HepG2 (cell line): ENCODE data around the gene TYROBP. TPM values are rescaled to one million over a fixed set of nuclear protein-coding genes. Genes with fewer than 3 reads are reported as not detected.
A peak's percentile ranks its signal among the peaks of the same experiment; 100 is the strongest.

ENCODE experiments used
- ATAC-seq: fragments of 200-7000 bp; cut with Tn5 transposase; 3 replicates; pipeline ENCODE4 v1.9.1; 2020; ENCODE audit warnings: mild to moderate bottlenecking, moderate library complexity
- BruUV-seq: library from RNA; stranded (reverse); fragments of 400-500 nt; replicated peaks from 2 replicates; lab custom pipeline; 2021; lab: Mats Ljungman, UMichigan
- CTCF ChIA-PET: fragments of 300-600 bp; formaldehyde crosslinking; extraction: SDS; loops from one replicate; lab custom pipeline; 2021; ENCODE audit warnings: low total read pairs, inconsistent platforms, low intra/inter-chr PET ratio; lab: Yijun Ruan, JAX
- POLR2A ChIA-PET: fragments of 350-600 bp; sonication (Branson Sonifier 250); formaldehyde crosslinking; loops from one replicate; lab custom pipeline; 2020; ENCODE audit warnings: antibody characterized with exemption, inconsistent platforms; lab: Yijun Ruan, JAX
- DNase-seq: peaks from one replicate; pipeline ENCODE4 v3.0.0-alpha.2; 2015; ENCODE audit warnings: low spot score
- FAIRE-seq: peaks from 3 replicates; lab custom pipeline; 2011; peaks lifted over from hg19 to GRCh38; lab: Jason Lieb, UNC
- H2AFZ ChIP-seq: one replicate; pipeline ENCODE4 v1.6.1; 2011; ENCODE audit warnings: low read length, inconsistent platforms
- H3K27ac ChIP-seq: fragments of 300-600 bp; 3 replicates; pipeline ENCODE4 v1.8.0; 2011; ENCODE audit warnings: mixed run types, mild to moderate bottlenecking, mixed read lengths, low read length, inconsistent platforms; ENCODE audit not compliant: insufficient read depth; ENCODE audit errors: extremely low read length
- H3K27me3 ChIP-seq, 2 experiments: fragments of 200-600 bp in 1 of 2; 2 replicates in 1 of 2; 3 replicates in 1 of 2; pipeline versions ENCODE4 v1.6.0 to v1.8.0; 2011; ENCODE audit warnings: low read length in 2 of 2, mild to moderate bottlenecking in 2 of 2, moderate library complexity in 2 of 2, inconsistent platforms in 1 of 2; ENCODE audit not compliant: insufficient read depth in 2 of 2, control insufficient read depth in 1 of 2
- H3K36me3 ChIP-seq, 2 experiments: fragments of 200-600 bp in 1 of 2; replicated peaks in 1 of 2; 2 replicates in 1 of 2; 3 replicates in 1 of 2; pipeline versions ENCODE4 v1.5.1 to v1.8.0; 2011; ENCODE audit warnings: low read length in 2 of 2, inconsistent platforms in 1 of 2; ENCODE audit not compliant: insufficient read depth in 2 of 2, control insufficient read depth in 1 of 2
- H3K4me1 ChIP-seq: 2 replicates; pipeline ENCODE4 v1.5.1; 2012; ENCODE audit warnings: low read length, inconsistent platforms; ENCODE audit not compliant: insufficient read depth
- H3K4me2 ChIP-seq: 2 replicates; pipeline ENCODE4 v1.6.0; 2011; ENCODE audit warnings: low read depth, low read length, inconsistent platforms
- H3K4me3 ChIP-seq, 3 experiments: fragments of 200-600 bp in 1 of 3; sonication (generic), shearing (Covaris generic) in 1 of 3; replicated peaks in 1 of 3; 2 replicates each; pipeline ENCODE4 v1.5.1; 2011 to 2016; ENCODE audit warnings: low read length in 3 of 3, inconsistent platforms in 2 of 3, low read depth in 2 of 3, mild to moderate bottlenecking in 2 of 3, control low read depth in 1 of 3, mixed read lengths in 1 of 3; ENCODE audit not compliant: insufficient read depth in 1 of 3
- H3K79me2 ChIP-seq: one replicate; pipeline ENCODE4 v1.6.1; 2011; ENCODE audit warnings: low read length, inconsistent platforms; ENCODE audit not compliant: insufficient read depth
- H3K9ac ChIP-seq: 2 replicates; pipeline ENCODE4 v1.6.0; 2011; ENCODE audit warnings: mild to moderate bottlenecking, low read depth, low read length, inconsistent platforms; ENCODE audit not compliant: insufficient read depth
- H3K9me3 ChIP-seq: 2 replicates; pipeline ENCODE4 v1.5.1; 2012; ENCODE audit warnings: mild to moderate bottlenecking, low read length
- H4K20me1 ChIP-seq: 2 replicates; pipeline ENCODE4 v1.6.0; 2011; ENCODE audit warnings: inconsistent platforms, mild to moderate bottlenecking, low read length, moderate library complexity; ENCODE audit not compliant: insufficient read depth
- ATAD3A ChIP-seq: sonication (generic); formaldehyde crosslinking; IDR thresholded peaks from 2 replicates; pipeline ENCODE4 v1.4.0; 2020; ENCODE audit warnings: missing genetic modification reagents
- DNMT1 ChIP-seq: sonication (generic); formaldehyde crosslinking; IDR thresholded peaks from 2 replicates; pipeline ENCODE4 v1.5.1; 2020; ENCODE audit warnings: mild to moderate bottlenecking, missing genetic modification reagents
- DRAP1 ChIP-seq: IDR thresholded peaks from 2 replicates; pipeline ENCODE4 v1.6.1; 2016; ENCODE audit warnings: missing genetic modification reagents, missing compliant biosample characterization
- GATA4 ChIP-seq: sonication (generic); IDR thresholded peaks from 2 replicates; pipeline ENCODE4 v1.6.1; 2016; ENCODE audit warnings: antibody characterized with exemption, low read depth, borderline replicate concordance
- KAT2B ChIP-seq: fragments of 150-350 bp; IDR thresholded peaks from 2 replicates; pipeline ENCODE4 v1.6.1; 2014; ENCODE audit warnings: low read depth, low read length, borderline replicate concordance
- KLF12 ChIP-seq: sonication (generic); formaldehyde crosslinking; IDR thresholded peaks from 2 replicates; pipeline ENCODE4 v1.4.0; 2020; ENCODE audit warnings: missing genetic modification reagents, borderline replicate concordance
- THAP11 ChIP-seq: IDR thresholded peaks from 2 replicates; pipeline ENCODE4 v1.6.1; 2016; ENCODE audit warnings: missing biosample characterization, missing genetic modification reagents
- ZBTB8A ChIP-seq: sonication (generic); formaldehyde crosslinking; IDR thresholded peaks from 2 replicates; pipeline ENCODE4 v1.4.0; 2020; ENCODE audit warnings: mild to moderate bottlenecking, low read depth, missing genetic modification reagents, borderline replicate concordance
- ZNF704 ChIP-seq: sonication (generic); formaldehyde crosslinking; IDR thresholded peaks from 2 replicates; pipeline ENCODE4 v1.8.1; 2023; ENCODE audit warnings: mild to moderate bottlenecking, inconsistent platforms, moderate library complexity, missing genetic modification reagents, borderline replicate concordance
- WGBS: methylation state at CpG from one replicate; pipeline ENCODE4 v1.1.6; 2017; ENCODE audit warnings: low lambda C conversion rate; 5-methylcytosine and 5-hydroxymethylcytosine counted together
- in situ Hi-C: cut with HindIII; loops from 2 replicates; pipeline ENCODE4 v1.10.0; 2017; ENCODE audit warnings: low pct_unique_long_range_greater_than_20kb; ENCODE audit not compliant: extremely low pct_ligation_motif_present
- intact Hi-C: fragments of 100-400 bp; cut with micrococcal nuclease; formaldehyde crosslinking; loops from one replicate; pipeline ENCODE4 v1.10.0; 2022; ENCODE audit not compliant: unreplicated experiment
- polyA plus RNA-seq, 8 experiments: library from polyadenylated mRNA; depleted of rRNA in 3 of 8; stranded (reverse) in 7 of 8; unstranded in 1 of 8; fragments of >200 nt; fragmentation: Illumina TruSeq in 4 of 8; extraction: Trizol in 4 of 8; gene quantifications; 2 replicates each; pipeline versions ENCODE4 v1.2.1 to v1.2.3, GENCODE V29; 2011 to 2016; ENCODE audit warnings: low read depth in 4 of 8, missing spikeins in 1 of 8, mixed read lengths in 1 of 8; ENCODE audit not compliant: insufficient read depth in 1 of 8
- total RNA-seq, 5 experiments: library from RNA; depleted of rRNA; stranded (reverse); fragments of >200 nt; fragmentation: Illumina TruSeq; extraction: Trizol; gene quantifications; 2 replicates each; pipeline ENCODE4 v1.2.3, GENCODE V29; 2016; ENCODE audit warnings: low read depth in 1 of 5
- TF ChIP-seq, protein P1 (sequence below): sonication (generic); formaldehyde crosslinking; IDR thresholded peaks from 2 replicates; pipeline ENCODE4 v1.4.0; 2020; ENCODE audit warnings: missing genetic modification reagents, mild to moderate bottlenecking, borderline replicate concordance
- TF ChIP-seq, protein P2 (sequence below): IDR thresholded peaks from 2 replicates; pipeline ENCODE4 v1.6.1; 2016
- TF ChIP-seq, protein P3 (sequence below): sonication (generic); formaldehyde crosslinking; conservative IDR thresholded peaks from 2 replicates; pipeline ENCODE4 v1.4.0; 2020; ENCODE audit warnings: mild to moderate bottlenecking, missing genetic modification reagents, moderate library complexity

The TYROBP gene
- total and polyA plus RNA-seq, 2 of the 13 experiments (the other 11 are each of a cell fraction or from before 2014, with no cell fraction given) = not detected

DNA sequence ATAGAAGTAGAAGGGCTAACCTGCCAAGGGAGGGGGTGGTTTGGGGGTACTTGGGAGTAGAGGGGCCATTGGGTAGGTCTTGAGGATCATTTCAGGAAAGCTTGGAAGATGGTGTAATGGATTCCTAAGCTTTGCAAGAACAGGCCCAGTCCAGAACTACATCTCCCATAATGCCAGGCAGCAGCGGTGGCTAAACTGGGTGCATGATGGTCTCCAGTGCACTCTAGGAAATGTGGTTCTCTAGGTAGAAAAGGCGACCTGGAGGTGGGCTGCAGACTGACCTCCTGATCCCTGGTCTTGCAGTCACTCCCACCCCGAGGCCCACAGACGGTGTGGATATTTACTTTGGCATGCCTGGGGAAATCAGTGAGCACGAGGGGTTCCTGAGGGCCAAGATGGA is 35.9 kb downstream of the TYROBP start (continued):
- TF ChIP-seq, protein P1, sequence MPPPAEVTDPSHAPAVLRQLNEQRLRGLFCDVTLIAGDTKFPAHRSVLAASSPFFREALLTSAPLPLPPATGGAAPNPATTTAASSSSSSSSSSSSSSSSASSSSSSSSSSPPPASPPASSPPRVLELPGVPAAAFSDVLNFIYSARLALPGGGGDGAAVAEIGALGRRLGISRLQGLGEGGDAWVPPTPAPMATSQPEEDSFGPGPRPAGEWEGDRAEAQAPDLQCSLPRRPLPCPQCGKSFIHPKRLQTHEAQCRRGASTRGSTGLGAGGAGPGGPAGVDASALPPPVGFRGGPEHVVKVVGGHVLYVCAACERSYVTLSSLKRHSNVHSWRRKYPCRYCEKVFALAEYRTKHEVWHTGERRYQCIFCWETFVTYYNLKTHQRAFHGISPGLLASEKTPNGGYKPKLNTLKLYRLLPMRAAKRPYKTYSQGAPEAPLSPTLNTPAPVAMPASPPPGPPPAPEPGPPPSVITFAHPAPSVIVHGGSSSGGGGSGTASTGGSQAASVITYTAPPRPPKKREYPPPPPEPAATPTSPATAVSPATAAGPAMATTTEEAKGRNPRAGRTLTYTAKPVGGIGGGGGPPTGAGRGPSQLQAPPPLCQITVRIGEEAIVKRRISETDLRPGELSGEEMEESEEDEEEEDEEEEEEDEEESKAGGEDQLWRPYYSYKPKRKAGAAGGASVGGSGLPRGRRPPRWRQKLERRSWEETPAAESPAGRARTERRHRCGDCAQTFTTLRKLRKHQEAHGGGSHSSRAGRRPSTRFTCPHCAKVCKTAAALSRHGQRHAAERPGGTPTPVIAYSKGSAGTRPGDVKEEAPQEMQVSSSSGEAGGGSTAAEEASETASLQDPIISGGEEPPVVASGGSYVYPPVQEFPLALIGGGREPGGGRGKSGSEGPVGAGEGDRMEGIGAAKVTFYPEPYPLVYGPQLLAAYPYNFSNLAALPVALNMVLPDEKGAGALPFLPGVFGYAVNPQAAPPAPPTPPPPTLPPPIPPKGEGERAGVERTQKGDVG (CRISPR knock-in tag) = no peak
- TF ChIP-seq THAP11 (CRISPR knock-in tag) (peak; percentile 89), KLF12 (CRISPR knock-in tag) (no peak), DRAP1 (CRISPR knock-in tag) (no peak), GATA4 (no peak), KAT2B (no peak)

- no peak overlapping the region for H3K9ac ChIP-seq
- H3K79me2 ChIP-seq = no peaks in the 10 kb centered on the region
- no peaks in the 10 kb centered on the region for H3K36me3 ChIP-seq
- H3K4me1 ChIP-seq = peaks cover 16% of the 10 kb centered on the region
- no TSS peak for BruUV-seq
- TF ChIP-seq ATAD3A (CRISPR knock-in tag) (no peak), ZNF704 (no peak), ZBTB8A (CRISPR knock-in tag) (no peak), DNMT1 (CRISPR knock-in tag) (no peak)
- TF ChIP-seq, protein P2, sequence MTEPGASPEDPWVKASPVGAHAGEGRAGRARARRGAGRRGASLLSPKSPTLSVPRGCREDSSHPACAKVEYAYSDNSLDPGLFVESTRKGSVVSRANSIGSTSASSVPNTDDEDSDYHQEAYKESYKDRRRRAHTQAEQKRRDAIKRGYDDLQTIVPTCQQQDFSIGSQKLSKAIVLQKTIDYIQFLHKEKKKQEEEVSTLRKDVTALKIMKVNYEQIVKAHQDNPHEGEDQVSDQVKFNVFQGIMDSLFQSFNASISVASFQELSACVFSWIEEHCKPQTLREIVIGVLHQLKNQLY (CRISPR knock-in tag) = no peak
- TF ChIP-seq, protein P3, sequence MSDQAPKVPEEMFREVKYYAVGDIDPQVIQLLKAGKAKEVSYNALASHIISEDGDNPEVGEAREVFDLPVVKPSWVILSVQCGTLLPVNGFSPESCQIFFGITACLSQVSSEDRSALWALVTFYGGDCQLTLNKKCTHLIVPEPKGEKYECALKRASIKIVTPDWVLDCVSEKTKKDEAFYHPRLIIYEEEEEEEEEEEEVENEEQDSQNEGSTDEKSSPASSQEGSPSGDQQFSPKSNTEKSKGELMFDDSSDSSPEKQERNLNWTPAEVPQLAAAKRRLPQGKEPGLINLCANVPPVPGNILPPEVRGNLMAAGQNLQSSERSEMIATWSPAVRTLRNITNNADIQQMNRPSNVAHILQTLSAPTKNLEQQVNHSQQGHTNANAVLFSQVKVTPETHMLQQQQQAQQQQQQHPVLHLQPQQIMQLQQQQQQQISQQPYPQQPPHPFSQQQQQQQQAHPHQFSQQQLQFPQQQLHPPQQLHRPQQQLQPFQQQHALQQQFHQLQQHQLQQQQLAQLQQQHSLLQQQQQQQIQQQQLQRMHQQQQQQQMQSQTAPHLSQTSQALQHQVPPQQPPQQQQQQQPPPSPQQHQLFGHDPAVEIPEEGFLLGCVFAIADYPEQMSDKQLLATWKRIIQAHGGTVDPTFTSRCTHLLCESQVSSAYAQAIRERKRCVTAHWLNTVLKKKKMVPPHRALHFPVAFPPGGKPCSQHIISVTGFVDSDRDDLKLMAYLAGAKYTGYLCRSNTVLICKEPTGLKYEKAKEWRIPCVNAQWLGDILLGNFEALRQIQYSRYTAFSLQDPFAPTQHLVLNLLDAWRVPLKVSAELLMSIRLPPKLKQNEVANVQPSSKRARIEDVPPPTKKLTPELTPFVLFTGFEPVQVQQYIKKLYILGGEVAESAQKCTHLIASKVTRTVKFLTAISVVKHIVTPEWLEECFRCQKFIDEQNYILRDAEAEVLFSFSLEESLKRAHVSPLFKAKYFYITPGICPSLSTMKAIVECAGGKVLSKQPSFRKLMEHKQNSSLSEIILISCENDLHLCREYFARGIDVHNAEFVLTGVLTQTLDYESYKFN (CRISPR knock-in tag) = no peak
- no peaks in the 10 kb centered on the region; a peak in 2 of 5 replicates for H3K27me3 ChIP-seq
- ATAC-seq (no peak), FAIRE-seq (no peak), DNase-seq (no peak)
- no peaks in the 10 kb centered on the region for H3K9me3 ChIP-seq
- no peak overlapping the region for H3K4me2 ChIP-seq
- no peak overlapping the region for H3K4me3 ChIP-seq
- no peak overlapping the region for H3K27ac ChIP-seq
- H4K20me1 ChIP-seq = no peaks in the 10 kb centered on the region
- in situ Hi-C loops (no loop called here), intact Hi-C loops (no loop called here)
- CTCF ChIA-PET = no interaction called here
- H2AFZ ChIP-seq = no peak overlapping the region
- 48% methylated on average over 12 of the region's 12 CpGs for WGBS
- POLR2A ChIA-PET = no interaction called here
Measured at GRCh38 chr19:35871611-35872010, 36.5 kb downstream of the TYROBP start.
